H9 (cell line): Measurements from ENCODE around the gene PTPRR. TPM values are rescaled to one million over a fixed set of nuclear protein-coding genes. Genes with fewer than 3 reads are reported as not detected.

Source experiments
- DNase-seq: peaks from one replicate; pipeline ENCODE4 v3.0.0-alpha.2; 2017
- H2AFZ ChIP-seq: one replicate; pipeline ENCODE4 v1.6.1; 2013; ENCODE audit warnings: mild to moderate bottlenecking, low read length, control low read depth, moderate library complexity
- H2AK5ac ChIP-seq: 2 replicates; pipeline ENCODE4 v1.6.1; 2013; ENCODE audit warnings: low read length, control low read depth, mixed read lengths; ENCODE audit not compliant: insufficient read length
- H2BK120ac ChIP-seq: one replicate; pipeline ENCODE4 v1.6.1; 2013; ENCODE audit warnings: low read depth, mild to moderate bottlenecking, low read length, control low read depth, inconsistent platforms; ENCODE audit not compliant: poor library complexity, severe bottlenecking
- H2BK12ac ChIP-seq: 2 replicates; pipeline ENCODE4 v1.6.1; 2013; ENCODE audit warnings: low read length, control low read depth, mixed read lengths, low read depth; ENCODE audit not compliant: insufficient read length
- H2BK15ac ChIP-seq: 2 replicates; pipeline ENCODE4 v1.6.1; 2013; ENCODE audit warnings: low read depth, low read length, control low read depth
- H2BK20ac ChIP-seq: one replicate; pipeline ENCODE4 v1.6.1; 2013; ENCODE audit warnings: low read depth, mild to moderate bottlenecking, low read length, control low read depth, inconsistent platforms; ENCODE audit not compliant: poor library complexity, severe bottlenecking
- H2BK5ac ChIP-seq: 2 replicates; pipeline ENCODE4 v1.6.1; 2013; ENCODE audit warnings: low read length, control low read depth, mixed read lengths; ENCODE audit not compliant: insufficient read length
- H3K14ac ChIP-seq: 2 replicates; pipeline ENCODE4 v1.6.1; 2013; ENCODE audit warnings: low read length, control low read depth; ENCODE audit not compliant: insufficient read depth
- H3K18ac ChIP-seq: 2 replicates; pipeline ENCODE4 v1.6.1; 2013; ENCODE audit warnings: low read depth, mild to moderate bottlenecking, mixed read lengths, low read length, control low read depth; ENCODE audit not compliant: insufficient read length
- H3K23ac ChIP-seq: 2 replicates; pipeline ENCODE4 v1.6.1; 2013; ENCODE audit warnings: low read length, control low read depth, mixed read lengths, low read depth; ENCODE audit not compliant: insufficient read length
- H3K23me2 ChIP-seq: 2 replicates; pipeline ENCODE4 v1.6.1; 2013; ENCODE audit warnings: low read depth, mild to moderate bottlenecking, mixed read lengths, low read length, control low read depth; ENCODE audit not compliant: insufficient read length, poor library complexity, severe bottlenecking
- H3K27ac ChIP-seq: 2 replicates; pipeline ENCODE4 v1.5.1; 2013; ENCODE audit warnings: low read length, control low read depth, mixed read lengths, low read depth; ENCODE audit not compliant: insufficient read length
- H3K27me3 ChIP-seq: 2 replicates; pipeline ENCODE4 v1.6.1; 2013; ENCODE audit warnings: low read length, control low read depth, inconsistent platforms; ENCODE audit not compliant: insufficient read depth
- H3K4ac ChIP-seq: 2 replicates; pipeline ENCODE4 v1.6.1; 2013; ENCODE audit warnings: low read depth, mild to moderate bottlenecking, control low read depth, inconsistent platforms, low read length, moderate library complexity
- H3K4me1 ChIP-seq: 2 replicates; pipeline ENCODE4 v1.6.1; 2013; ENCODE audit warnings: low read length, control low read depth, inconsistent platforms; ENCODE audit not compliant: insufficient read depth
- H3K4me2 ChIP-seq: 2 replicates; pipeline ENCODE4 v1.6.1; 2013; ENCODE audit warnings: low read length, control low read depth, mixed read lengths; ENCODE audit not compliant: insufficient read length, insufficient read depth
- H3K56ac ChIP-seq: 2 replicates; pipeline ENCODE4 v1.6.1; 2013; ENCODE audit warnings: low read depth, mild to moderate bottlenecking, mixed read lengths, low read length, control low read depth; ENCODE audit not compliant: insufficient read length
- H3K79me1 ChIP-seq: 2 replicates; pipeline ENCODE4 v1.6.1; 2013; ENCODE audit warnings: low read depth, mild to moderate bottlenecking, moderate library complexity, low read length, control low read depth, inconsistent platforms; ENCODE audit not compliant: insufficient read depth, poor library complexity, severe bottlenecking
- H3K79me2 ChIP-seq: 2 replicates; pipeline ENCODE4 v1.6.1; 2013; ENCODE audit warnings: low read length, control low read depth, inconsistent platforms; ENCODE audit not compliant: insufficient read depth
- H3K9ac ChIP-seq: 2 replicates; pipeline ENCODE4 v1.6.1; 2013; ENCODE audit warnings: low read length, control low read depth, mixed read lengths; ENCODE audit not compliant: insufficient read length; ENCODE audit errors: extremely low read depth
- H3K9me3 ChIP-seq: one replicate; pipeline ENCODE4 v1.6.1; 2013; ENCODE audit warnings: low read depth, low read length, inconsistent platforms; ENCODE audit not compliant: control insufficient read depth
- H3T11ph ChIP-seq: one replicate; pipeline ENCODE4 v1.6.1; 2013; ENCODE audit warnings: mild to moderate bottlenecking, low read length, control low read depth, inconsistent platforms
- H4K20me1 ChIP-seq: one replicate; pipeline ENCODE4 v1.6.1; 2013; ENCODE audit not compliant: control insufficient read depth, insufficient read length, insufficient read depth
- H4K5ac ChIP-seq: 2 replicates; pipeline ENCODE4 v1.6.1; 2013; ENCODE audit warnings: low read depth, mild to moderate bottlenecking, mixed read lengths, low read length, control low read depth; ENCODE audit not compliant: insufficient read length
- H4K8ac ChIP-seq: replicated peaks from 2 replicates; pipeline ENCODE4 v1.6.1; 2013; ENCODE audit warnings: low read length, control low read depth, mixed read lengths, low read depth; ENCODE audit not compliant: insufficient read length
- H4K91ac ChIP-seq: 2 replicates; pipeline ENCODE4 v1.6.1; 2013; ENCODE audit warnings: low read depth, mild to moderate bottlenecking, moderate library complexity, mixed read lengths, low read length, control low read depth; ENCODE audit not compliant: insufficient read length
- H3K27ac Mint-ChIP-seq, 3 experiments: 2 replicates in 2 of 3; 3 replicates in 1 of 3; pipeline ENCODE4 v1.8.0; 2020 to 2021; ENCODE audit warnings: mixed read lengths in 3 of 3, mild to moderate bottlenecking in 1 of 3, moderate library complexity in 1 of 3
- H3K27me3 Mint-ChIP-seq: 2 replicates; pipeline ENCODE4 v1.8.0; 2021; ENCODE audit warnings: low read depth, mild to moderate bottlenecking, moderate library complexity, mixed read lengths
- H3K36me3 Mint-ChIP-seq, 3 experiments: 2 replicates in 2 of 3; 3 replicates in 1 of 3; pipeline ENCODE4 v1.8.0; 2020 to 2021; ENCODE audit warnings: low read depth in 3 of 3, mixed read lengths in 3 of 3; ENCODE audit not compliant: insufficient read depth in 1 of 3
- H3K4me1 Mint-ChIP-seq, 2 experiments: 2 replicates each; pipeline ENCODE4 v1.8.0; 2020; ENCODE audit warnings: mixed read lengths in 2 of 2
- H3K4me3 Mint-ChIP-seq, 2 experiments: 2 replicates in 1 of 2; 3 replicates in 1 of 2; pipeline ENCODE4 v1.8.0; 2020 to 2021; ENCODE audit warnings: mild to moderate bottlenecking in 2 of 2, mixed read lengths in 2 of 2, moderate library complexity in 1 of 2
- H3K9me3 Mint-ChIP-seq, 2 experiments: 2 replicates in 1 of 2; 3 replicates in 1 of 2; pipeline ENCODE4 v1.8.0; 2020; ENCODE audit warnings: mild to moderate bottlenecking in 2 of 2, mixed read lengths in 2 of 2, moderate library complexity in 1 of 2
- WGBS: extraction: QIAGEN DNeasy Blood & Tissue Kit; methylation state at CpG from one replicate; pipeline ENCODE4 v1.1.7; 2013; ENCODE audit warnings: missing lambda C conversion rate, low lambda C conversion rate, mixed read lengths; ENCODE audit not compliant: insufficient read length; ENCODE audit errors: extremely low coverage; 5-methylcytosine and 5-hydroxymethylcytosine counted together
- total RNA-seq: library from RNA; stranded (reverse); gene quantifications from 2 replicates; pipeline ENCODE4 v1.2.1, GENCODE V29; 2021
- TF ChIP-seq, protein P1 (sequence below): fragments of 200-600 bp; sonication (generic); conservative IDR thresholded peaks from 3 replicates; pipeline ENCODE4 v1.8.0; 2021; ENCODE audit warnings: antibody characterized with exemption, mild to moderate bottlenecking

PTPRR gene
- total RNA-seq, 1 experiment from 2014 or later, result 0.22 TPM

- no peak overlapping the region for H3K23ac ChIP-seq
- no peaks in the 10 kb centered on the region; the same call in 1 of the 2 replicates for H3K27me3 Mint-ChIP-seq
- no peak overlapping the region for H3K27ac Mint-ChIP-seq
- H3K18ac ChIP-seq, result no peak overlapping the region
- no peak overlapping the region for H2BK120ac ChIP-seq
- no peak overlapping the region for H2AFZ ChIP-seq
- H3T11ph ChIP-seq, result no peak overlapping the region
- H2BK15ac ChIP-seq, result no peak overlapping the region
- no peaks in the 10 kb centered on the region for H3K27me3 ChIP-seq
- H3K9ac ChIP-seq, result no peak overlapping the region
- H3K9me3 ChIP-seq, result no peaks in the 10 kb centered on the region
- H4K91ac ChIP-seq, result no peak overlapping the region
- no peak overlapping the region for H2BK5ac ChIP-seq
- TF ChIP-seq, protein P1, sequence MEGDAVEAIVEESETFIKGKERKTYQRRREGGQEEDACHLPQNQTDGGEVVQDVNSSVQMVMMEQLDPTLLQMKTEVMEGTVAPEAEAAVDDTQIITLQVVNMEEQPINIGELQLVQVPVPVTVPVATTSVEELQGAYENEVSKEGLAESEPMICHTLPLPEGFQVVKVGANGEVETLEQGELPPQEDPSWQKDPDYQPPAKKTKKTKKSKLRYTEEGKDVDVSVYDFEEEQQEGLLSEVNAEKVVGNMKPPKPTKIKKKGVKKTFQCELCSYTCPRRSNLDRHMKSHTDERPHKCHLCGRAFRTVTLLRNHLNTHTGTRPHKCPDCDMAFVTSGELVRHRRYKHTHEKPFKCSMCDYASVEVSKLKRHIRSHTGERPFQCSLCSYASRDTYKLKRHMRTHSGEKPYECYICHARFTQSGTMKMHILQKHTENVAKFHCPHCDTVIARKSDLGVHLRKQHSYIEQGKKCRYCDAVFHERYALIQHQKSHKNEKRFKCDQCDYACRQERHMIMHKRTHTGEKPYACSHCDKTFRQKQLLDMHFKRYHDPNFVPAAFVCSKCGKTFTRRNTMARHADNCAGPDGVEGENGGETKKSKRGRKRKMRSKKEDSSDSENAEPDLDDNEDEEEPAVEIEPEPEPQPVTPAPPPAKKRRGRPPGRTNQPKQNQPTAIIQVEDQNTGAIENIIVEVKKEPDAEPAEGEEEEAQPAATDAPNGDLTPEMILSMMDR, result no peak
- H3K79me2 ChIP-seq, result no peaks in the 10 kb centered on the region
- H3K27ac ChIP-seq, result no peak overlapping the region
- no peak overlapping the region for H4K8ac ChIP-seq
- WGBS, result no CpG with 5 or more reads among the region's 1 CpG
- H3K4me3 Mint-ChIP-seq, result no peak overlapping the region
- no peak overlapping the region for H2BK20ac ChIP-seq
- no peak overlapping the region for H4K5ac ChIP-seq
- H4K20me1 ChIP-seq, result no peaks in the 10 kb centered on the region
- H3K36me3 Mint-ChIP-seq, result 0 out of 7 replicates have a peak, but pooled peaks cover 0 to 1% (median 0%) of the 10 kb centered on the region in 3 experiments
- H3K4me2 ChIP-seq, result no peak overlapping the region
- H3K56ac ChIP-seq, result no peak overlapping the region
- H3K14ac ChIP-seq, result no peak overlapping the region
- H3K79me1 ChIP-seq, result no peaks in the 10 kb centered on the region
- no peak for DNase-seq
- peaks cover 8 to 11% of the 10 kb centered on the region in 2 experiments for H3K4me1 Mint-ChIP-seq
- no peaks in the 10 kb centered on the region for H3K23me2 ChIP-seq
- H2AK5ac ChIP-seq, result no peak overlapping the region
- no peaks in the 10 kb centered on the region for H3K9me3 Mint-ChIP-seq
- H2BK12ac ChIP-seq, result no peak overlapping the region
- H3K4me1 ChIP-seq, result 0 out of 2 replicates have a peak, but pooled peaks cover 2% of the 10 kb centered on the region
- H3K4ac ChIP-seq, result no peak overlapping the region
These were observed 11.6 kb downstream of the PTPRR start for GRCh38 chr12:70908978-70909377.
